HG03039 (cell line): ENCODE measurements around the gene MIER1.
"Not testable (repeated sequence)": the region's sequence is repeated elsewhere in the genome, so short reads cannot be mapped to it uniquely, and the experiment has no call there.

Source experiments
- ATAC-seq: cut with Tn5 transposase; IDR thresholded peaks from one replicate; pipeline ENCODE4 v1.9.1; 2021; ENCODE audit warnings: mild to moderate bottlenecking, moderate library complexity; ENCODE audit not compliant: unreplicated experiment

MIER1 gene

DNA sequence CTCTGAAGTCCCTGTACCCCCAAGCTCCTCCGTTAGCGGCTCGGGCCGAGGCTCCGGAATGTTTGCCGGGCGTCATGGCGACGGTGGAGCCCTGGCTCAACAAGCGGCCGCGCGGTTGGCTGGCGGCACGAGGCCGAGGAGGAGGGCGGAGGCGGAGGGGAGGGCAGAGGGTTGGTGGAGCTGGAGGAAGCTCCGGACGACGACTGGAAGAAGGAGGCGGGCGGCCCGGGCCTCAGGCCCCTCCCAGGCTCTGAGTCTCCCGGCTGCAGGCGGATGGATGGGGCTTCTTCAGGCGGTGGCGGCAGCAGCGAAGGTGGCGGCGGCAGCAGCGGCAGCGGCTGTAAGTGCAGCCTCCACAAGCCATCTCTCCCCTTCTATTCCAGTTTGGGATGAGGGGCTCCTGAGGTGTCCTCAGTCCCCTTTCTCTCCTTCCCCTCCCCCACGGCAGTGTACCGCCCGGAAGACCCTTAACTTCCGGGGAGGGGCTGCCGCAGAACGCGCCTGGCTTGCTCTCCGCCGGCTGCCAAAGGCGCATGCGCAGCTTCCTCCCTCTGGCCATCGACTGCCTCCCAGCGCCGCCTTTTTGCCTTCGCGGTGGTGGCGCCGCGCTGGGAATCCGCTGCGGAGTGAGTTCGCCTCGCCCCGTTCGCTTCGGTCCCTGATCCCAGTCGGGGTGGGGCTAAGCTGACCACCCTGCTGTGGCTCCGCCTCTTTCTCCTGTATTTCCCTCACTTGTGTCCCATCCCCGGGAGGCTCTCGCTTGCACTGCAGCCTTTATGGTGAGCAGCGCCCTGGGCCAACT, at the start of gene MIER1, which contains the start of gene DNAI4:
MIER1 (plus strand) TSS at position 235 of the 802 bp plus-strand sequence; CDS start at position 274, 39 bp downstream.
DNAI4 (minus strand) TSS at position 101 of the 802 bp plus-strand sequence; CDS start at position 76, 25 bp downstream.
- peak; percentile 94 for ATAC-seq

DNA sequence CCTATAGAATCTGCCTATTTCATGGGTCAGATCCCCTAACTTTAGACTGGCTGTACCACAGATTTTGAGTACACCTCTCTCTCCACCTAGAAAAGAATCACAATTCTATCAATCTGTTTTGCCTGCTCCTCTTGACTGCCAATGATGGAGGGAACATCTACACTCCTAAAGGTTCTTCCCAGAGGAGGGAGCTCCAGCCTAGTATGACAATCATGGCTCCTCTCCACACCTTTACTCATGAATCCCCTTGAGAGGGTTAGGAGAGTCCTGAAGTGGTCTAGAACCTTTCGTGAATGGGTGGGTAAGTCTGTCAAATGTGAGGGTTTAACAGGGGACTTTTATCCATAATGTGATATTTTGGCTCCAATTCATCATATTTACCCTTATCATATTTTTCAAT, 48.1 kb upstream of the MIER1 start:
- ATAC-seq: no peak

DNA sequence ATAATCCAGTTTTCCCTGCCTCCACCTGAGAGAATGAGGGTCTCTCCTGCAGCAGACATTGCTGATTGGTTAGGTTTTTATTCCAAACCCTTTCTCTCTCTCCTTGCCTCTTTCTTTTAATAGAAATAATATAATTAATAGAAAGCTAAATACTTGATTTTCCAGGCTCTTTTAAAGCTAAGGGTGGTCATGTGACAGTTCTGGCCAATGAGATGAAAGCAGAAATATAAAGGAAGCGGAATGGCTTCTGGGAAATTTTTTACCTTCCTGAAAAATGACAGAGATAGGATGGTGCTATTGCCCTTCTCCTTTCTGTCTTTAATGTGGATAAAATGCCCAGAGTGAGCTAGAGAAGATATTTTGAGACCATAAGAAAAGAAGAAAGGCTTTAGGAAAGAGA, 35.8 kb upstream of the MIER1 start:
- ATAC-seq: no peak

DNA sequence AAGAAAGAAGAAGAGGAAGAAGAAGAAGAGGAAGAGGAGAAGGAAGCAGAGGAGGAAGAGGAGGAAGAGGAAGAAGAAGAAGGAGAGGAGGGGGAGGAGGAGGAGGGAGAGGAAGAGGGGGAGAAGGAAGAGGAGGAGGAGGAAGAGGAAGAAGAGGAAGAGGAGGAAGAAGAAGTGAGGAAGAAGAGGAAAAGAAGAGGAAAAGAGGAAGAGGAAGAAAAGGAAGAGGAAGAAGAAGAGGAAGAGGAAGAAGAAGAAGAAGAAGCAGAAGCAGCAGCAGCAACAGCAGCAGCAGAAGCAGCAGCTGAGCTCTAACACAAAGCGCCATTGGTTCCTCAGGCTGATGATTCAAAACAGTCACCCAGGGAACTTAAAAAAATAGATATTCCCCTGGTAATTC, 34.2 kb upstream of the MIER1 start:
- no peak for ATAC-seq

DNA sequence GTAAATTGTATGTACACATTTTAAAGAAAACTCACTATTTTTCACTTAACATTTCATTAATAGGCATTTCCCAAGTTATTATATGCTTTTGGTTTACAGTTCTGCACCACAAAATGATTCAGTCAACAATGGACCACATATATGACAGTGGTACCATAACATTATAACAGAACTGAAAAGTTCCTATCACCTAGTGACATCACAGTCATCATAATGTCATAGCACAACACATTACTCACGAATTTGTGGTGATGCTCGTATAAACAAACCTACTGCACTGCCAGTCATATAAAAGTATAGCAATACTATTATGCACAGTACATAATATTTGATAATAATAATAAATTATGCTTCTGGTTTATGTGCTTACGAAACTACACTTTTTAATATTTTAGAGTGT, 31.1 kb upstream of the MIER1 start:
- ATAC-seq: no peak

DNA sequence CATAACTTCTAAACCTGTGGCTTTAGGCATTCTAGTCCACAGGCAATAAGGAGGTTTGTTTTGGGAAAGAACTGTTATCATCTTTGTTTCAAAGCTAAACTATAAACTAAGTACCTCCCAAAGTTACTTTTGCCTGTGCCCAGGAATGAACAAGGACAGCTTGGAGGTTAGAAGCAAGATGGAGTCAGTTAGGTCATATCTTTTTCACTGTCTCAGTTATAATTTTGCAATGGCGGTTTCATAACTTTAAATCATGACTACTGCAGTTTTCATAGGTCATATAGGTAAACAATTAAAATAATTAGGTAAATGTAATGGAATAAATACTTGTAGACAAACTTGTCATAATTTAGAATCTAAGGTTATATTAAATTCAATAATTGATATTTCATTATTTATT, 9.6 kb upstream of the MIER1 start:
- not testable (repeated sequence) for ATAC-seq

DNA sequence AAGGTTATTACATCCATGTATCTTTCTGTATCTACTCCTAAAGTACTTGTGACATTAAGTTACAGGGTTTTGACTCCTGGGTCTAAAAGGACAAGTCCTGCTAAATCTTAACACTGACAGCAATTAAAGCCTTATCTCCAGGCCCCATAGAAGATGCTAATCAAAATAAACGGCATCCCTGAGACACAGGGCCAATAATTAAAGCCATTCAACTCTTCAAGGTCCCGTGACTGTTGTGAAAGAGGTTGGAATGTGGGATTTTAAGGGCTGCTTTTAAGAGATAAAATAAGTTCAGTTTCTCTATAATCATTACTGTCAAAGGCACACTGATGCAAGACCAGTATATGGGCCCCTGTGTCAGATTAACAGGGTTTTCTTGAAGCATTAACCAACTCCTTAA, 8.5 kb upstream of the MIER1 start:
- ATAC-seq: no peak

DNA sequence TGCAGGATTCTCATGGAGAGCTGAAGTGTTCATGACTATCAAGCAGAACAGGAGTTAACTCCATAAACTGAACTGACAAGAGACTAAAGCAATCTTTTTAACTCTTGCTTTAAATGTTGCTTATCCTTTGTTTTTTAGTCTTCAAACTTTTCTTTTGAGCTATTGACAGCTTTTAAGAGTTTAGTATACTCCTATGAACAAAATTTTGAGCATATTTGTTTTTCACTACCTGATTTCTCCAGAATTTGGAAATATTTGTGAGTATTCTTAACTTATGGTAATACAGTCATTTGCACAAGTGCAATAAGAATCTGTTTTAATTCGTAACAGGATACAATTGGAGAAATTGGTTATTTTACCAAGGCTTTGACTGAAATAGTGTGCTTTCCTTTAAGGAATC, 7.3 kb upstream of the MIER1 start:
- ATAC-seq: no peak

DNA sequence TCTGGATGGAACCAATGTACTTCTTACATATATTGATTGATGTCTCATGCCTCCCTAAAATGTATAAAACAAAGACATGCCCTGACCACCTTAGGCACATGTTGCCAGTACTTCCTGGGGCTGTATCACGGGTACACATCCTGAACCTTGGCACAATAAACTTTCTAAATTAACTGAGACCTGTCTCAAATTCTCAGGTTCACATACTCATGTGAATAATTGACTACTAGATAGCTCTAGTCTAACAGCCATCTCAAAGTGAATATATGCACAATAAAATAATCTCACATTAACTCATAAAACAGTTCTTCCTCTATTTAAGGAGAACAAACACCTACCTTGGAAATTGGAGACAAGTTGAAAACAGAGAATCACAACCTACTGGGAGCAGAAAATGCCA, 5.7 kb upstream of the MIER1 start:
- no peak for ATAC-seq

DNA sequence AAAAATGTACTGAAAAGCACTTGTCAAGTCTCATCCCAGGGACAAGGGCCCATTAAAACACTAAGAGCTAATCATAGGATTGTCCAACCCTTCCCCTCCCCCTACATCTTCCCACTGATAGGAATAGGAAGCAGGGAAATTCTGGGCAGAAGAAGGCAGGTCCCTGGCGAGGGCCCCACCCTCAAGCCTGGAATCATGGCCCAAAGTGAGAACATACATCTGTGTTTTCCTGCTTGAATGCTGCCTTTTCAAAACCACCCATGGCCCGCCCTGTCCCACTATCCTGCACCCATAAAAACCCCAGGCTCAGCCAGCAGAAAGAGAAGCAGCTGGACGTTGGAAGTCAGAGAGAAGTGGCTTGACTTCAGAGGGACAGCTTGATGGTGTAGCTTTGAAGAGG, 5.0 kb upstream of the MIER1 start:
- ATAC-seq: no peak

DNA sequence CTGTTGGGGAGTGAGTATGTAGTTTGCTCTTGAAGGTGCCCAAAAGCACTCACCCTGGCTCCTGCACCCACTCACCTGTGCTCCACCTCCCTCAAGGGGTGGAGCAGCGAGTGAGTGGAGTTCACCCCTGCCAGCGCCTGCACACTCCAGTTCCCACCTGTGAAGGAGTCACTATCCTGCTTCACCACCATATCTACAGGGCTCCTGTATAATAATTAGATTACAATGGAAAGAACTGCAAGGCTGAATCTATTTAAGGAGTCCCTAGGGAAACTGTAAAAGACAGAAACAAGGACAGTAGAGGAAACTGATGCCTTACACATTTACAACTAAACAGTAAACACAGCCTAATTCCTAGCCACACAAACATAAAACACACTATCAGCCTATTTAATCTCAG, 4.2 kb upstream of the MIER1 start:
- ATAC-seq: no peak

DNA sequence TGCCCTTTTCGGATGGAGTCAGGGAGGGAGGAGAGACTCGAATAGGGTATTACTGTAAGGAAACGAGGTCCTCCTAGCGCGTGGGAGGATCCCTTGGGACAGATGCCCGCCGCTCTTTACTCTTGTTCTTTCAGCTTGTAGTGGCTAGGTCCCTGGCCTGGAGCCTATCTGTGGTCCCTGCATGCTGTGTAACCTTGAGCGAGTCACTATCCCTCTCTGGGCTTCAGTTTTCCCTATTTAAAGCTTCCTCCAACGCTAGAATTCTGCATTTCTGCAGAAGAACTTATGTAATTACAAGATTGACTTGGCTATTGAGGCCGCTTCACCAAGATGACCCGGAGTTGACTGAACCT, 744 bp downstream of the MIER1 start:
- no peak for ATAC-seq

DNA sequence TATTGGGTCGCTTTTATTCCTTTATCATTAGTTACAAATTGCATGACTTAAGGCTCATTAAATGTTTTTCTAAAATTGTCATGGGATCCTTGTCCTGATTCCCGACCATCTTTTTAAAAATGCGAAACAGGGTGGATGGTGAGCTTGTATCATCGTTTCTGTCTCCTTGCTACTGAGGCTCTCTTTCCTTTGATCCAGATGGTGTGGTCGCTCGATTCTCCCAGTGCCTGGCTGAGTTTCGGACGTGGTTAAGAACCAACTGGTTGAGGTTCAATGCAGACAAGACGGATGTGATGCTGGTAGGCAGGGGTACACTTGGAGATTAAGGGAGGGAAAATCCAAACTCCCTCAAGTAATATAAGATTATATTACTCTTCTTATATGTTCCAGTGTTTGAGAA, 1.2 kb downstream of the MIER1 start:
- no peak for ATAC-seq

DNA sequence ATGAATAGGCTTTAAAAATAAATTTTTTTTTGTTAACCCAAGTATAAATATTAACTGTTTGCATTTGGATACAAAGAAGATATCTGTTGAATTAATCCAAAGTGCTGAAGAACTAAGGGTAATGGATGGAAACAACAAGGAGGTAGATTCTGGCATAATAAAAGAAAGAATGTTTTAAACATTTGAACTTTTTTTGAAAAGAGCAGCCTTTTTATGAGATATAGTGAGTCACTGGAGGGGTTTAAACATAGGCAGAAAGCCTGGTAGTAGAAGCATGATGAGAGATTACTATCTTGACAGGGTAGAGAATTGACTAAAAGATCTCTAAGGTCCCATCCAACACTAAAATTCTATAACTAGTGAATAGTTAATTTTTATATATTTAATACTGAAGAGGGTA, 2.7 kb downstream of the MIER1 start:
- ATAC-seq: no peak

DNA sequence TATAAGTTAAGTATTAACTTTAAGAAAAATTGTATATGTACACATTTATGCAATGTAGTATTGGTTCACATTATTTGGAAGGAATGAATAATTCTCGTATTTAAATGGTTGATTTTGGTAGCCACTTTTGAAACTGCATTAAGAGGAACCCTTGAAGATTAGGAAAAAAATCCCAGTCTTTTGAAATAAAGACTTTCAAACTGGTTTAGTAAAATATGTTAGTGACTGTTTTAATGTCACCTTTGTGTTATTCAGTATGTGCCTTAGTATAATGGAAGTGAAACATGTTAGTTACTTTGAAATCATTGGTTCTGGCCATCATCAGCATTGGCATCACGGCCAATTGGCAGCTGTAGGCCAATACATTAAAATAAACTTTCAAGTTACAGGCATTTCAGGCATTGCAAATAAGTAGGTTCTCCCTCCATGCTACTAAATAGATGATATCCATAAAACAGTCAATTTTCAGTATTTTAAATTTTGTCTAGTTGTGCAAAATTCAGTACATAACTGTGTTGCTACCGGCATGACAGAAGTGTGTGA, 4.4 kb downstream of the MIER1 start:
- ATAC-seq: no peak

DNA sequence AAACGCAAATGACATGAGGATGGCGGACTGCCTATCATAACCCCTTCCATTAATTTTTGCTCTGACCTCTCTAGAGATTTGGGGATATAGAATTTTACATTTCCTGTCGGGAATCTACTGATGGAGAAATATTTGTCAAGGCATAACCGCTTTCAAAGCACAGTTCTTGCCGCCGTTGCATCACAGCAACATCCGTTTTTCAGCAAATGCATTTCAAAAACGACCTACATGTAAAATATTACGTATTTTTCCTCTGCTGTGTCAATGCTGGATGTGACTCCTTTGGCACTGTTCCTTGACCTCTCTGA, 4.9 kb downstream of the MIER1 start:
- ATAC-seq: no peak

DNA sequence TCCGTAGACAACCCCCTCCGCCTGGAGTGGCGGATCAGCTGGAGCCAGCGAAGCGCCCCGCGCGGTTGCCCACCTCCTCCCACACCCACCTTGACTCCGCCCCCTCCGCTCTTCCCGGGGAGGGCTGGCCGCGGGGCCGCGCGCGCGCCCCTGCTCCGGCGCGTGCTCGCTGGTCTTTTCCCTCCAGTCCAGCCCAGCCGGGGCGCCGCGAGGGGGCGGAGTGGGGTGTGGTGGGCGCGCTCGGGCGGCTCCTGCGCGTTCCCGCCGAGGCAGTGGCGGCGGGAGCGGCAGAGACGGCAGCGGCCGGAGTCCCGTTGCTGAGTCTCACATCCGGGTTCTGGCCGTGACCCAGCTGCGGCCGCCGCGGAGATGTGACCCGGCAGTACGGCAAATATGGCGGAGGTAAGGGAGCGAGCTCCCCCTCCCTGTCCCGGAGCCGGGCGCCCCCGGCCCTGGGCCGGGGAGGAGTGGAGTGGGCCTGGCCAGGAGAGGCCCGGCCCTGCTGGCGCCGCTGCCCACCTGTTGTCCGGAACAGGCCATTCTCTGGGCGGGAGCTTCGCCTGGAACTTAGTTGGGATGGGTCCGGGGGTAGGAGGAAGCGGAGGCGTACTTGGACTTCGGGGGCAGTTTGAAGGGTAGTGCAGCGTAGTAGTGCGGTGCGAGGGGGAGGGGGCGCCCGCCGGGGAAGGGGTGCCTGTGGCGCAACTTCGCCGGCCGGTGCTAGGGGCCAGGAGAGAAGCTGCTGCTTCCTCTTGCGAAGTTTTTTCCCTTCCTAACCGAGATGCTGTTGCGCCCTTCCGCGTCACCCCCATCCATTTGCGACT, 5.4 kb downstream of the MIER1 start:
- peak; percentile 69 for ATAC-seq

DNA sequence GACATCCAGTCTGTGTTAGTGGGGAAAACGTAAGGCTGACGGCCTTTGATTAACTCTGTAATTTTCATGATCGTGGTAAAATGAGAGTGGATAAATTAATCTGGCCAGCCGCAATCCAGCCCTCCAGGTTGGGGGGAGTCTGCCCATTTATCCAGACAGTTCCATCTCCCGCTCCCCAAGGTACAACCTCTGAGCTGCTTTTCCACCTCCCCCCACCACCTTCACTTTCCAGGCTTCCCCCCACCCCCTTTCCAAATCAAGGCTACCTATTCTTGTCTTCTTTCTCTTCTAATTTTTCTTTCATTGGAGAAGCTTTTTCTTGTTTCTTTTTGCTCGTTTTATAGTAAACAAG, 6.0 kb downstream of the MIER1 start:
- ATAC-seq: no peak

DNA sequence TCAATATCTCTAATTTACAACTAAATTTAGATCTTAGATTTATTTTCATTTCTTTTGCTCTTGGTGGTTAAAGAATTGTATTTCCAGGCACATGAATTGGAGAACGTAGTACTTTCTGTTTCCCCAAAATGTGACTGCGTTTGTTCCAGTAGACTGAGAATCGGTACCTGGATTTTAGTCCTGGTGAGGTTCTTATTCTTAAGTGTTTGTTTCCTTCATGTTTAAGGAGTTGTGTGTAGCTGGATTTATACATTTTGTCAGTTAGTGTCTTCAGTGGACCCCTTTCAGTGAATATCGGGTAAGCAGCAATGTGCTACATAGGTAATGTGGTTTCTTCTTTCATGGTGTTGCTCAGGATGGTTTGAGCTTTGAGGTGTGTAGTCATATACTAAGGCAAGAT, 6.8 kb downstream of the MIER1 start:
- no peak for ATAC-seq

DNA sequence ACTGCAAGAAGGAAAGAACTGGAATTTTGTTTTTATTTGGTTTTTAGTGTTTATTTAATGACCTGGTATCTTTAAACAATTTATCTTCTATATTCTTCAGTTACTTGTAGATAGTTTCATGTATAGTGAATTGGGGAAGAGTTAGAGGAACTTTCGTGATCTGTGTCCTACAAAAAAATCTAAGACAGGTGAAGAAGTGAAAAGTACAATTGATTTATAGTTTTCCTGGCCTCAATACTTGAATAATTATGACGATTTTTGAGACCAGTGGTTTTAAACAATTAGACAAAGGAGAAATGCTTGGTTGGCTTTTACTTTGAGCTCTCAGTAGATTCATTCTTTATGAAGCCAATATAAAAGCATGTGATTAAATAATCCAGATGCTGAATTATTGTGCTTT, 7.5 kb downstream of the MIER1 start:
- no peak for ATAC-seq

DNA sequence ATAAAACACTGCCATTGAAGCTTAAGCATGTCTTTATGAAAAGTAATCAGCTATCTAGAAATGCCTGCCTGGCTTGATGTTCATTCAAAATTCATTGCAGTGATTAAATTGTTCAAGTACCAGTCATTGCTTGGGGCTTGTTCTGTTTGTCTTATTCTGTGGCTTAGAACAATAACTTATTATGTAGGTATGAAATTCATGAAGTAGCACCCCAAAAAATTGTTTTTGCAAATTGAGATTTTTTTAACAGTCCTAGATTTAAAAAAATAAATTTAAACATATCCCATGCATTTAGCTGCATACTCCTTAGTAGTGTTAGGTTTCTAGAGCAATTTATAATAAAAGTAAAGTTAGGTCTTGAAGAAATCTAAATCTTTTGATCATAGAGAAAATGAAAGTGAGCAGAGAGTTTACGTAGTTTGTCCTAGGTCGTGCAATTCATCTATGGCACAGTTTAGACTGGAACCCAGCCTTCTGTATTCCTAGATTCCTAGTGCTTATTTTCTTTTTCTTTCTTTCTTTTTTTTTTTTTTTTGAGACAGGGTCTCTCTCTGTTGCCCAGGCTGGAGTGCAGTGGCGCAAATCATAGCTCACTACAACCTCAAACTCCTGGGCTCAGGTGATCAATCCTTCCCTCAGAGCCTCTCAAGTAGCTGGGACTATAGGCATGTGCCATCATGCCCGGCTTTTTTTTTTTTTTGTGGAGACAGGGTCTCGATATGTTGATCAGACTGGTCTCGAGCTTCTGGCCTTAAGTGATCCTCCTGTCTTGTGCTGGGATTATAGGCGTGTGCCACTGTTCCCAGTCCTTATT, 9.3 kb downstream of the MIER1 start:
- ATAC-seq: no peak
